HG03342 (cell line): ENCODE results near the gene PTPRE.

Source experiments
- ATAC-seq: cut with Tn5 transposase; IDR thresholded peaks from one replicate; pipeline ENCODE4 v1.9.1; 2021; ENCODE audit warnings: mild to moderate bottlenecking, moderate library complexity; ENCODE audit not compliant: unreplicated experiment

The PTPRE gene

DNA sequence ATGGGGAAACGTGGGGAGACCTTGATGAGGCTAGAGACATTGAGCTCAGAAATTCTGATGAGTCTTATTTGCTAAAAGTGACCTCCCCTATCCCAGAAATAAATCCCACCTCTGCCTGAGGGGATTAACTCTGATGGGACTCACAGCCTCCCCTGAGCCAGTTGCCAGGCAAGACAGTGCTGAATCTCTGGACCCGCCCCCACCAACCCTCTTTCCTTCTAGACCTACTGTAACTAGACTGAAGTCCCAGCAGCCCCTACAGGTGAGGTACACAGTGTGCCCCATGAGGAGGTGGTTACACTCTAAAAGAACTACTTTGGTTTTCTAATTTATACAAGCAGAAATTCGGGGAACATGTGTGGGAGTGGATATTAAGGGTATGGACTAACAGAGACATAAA is 42.9 kb downstream of the PTPRE start:
- ATAC-seq = no peak

- ATAC-seq = no peak
These were observed 45.1 kb downstream of the PTPRE start for GRCh38 chr10:127951861-127952574.

GRCh38 chr10:127952575-127952869 is 45.6 kb downstream of the PTPRE start:
- no peak for ATAC-seq

- no peak for ATAC-seq
These were observed 46.0 kb downstream of the PTPRE start for GRCh38 chr10:127952918-127953317.

- ATAC-seq = no peak
These were observed 47.0 kb downstream of the PTPRE start for GRCh38 chr10:127953876-127954275.

- no peak for ATAC-seq
These were observed 52.5 kb downstream of the PTPRE start for GRCh38 chr10:127959428-127959827.

DNA sequence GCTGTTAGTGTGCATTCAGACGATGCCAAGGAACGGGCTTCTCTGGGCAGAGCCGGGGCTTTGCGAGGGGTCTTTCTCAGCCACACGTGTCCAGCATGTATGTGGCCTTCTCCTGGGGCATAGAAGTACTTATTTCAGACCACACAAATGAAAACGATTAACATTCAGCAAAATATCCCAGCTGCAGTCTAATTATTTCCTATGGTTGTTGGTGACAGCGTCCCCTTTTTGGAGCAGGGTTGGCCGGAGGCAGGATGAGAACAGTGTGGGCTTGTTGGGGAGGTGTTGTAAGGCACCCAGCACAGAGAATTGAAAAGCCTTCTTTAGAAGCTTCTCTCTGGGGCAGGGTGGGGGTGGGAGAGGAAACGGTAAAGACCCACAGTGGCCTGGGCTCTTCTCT is 54.2 kb downstream of the PTPRE start:
- ATAC-seq = no peak

DNA sequence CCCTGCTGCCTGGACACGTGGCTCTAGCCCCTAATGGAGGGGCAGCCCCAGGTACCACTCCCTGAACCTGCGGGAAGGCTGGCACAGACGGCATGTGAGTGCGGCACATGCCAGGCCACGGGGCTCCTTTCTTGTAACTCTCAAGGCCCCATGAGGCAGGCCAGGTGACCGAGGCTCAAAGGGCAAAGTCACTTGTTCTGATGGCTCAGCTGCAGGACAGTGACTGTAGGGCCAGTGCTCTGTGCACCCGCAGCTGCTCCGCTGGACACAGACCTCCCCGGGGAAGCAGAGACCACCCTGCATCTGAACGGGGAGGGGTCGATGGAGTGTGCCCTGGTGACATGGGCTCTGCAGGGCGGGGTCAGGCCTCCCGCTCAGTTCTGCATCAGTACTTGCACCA is 55.3 kb downstream of the PTPRE start:
- no peak for ATAC-seq

DNA sequence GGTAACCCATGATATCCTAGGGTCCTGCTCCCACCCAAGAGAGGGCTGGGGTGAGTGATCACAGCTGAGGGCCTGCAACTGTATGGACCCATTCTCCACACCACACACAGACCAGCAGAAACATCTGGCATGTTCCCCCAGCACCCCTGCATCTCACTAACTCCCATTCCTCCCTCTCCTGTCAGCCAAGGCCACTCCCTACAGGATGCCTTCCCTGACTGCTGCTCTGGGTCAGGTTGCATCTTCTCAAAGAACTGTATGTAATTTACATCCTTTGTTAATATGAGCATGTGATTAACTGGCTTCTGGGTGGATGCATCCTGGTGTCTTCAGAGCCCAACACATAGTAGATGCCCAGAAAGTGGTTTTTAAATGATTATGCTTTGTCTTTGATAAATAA is 56.2 kb downstream of the PTPRE start:
- ATAC-seq = no peak

- ATAC-seq = no peak
These were observed 57.7 kb downstream of the PTPRE start for GRCh38 chr10:127964621-127965020.

DNA sequence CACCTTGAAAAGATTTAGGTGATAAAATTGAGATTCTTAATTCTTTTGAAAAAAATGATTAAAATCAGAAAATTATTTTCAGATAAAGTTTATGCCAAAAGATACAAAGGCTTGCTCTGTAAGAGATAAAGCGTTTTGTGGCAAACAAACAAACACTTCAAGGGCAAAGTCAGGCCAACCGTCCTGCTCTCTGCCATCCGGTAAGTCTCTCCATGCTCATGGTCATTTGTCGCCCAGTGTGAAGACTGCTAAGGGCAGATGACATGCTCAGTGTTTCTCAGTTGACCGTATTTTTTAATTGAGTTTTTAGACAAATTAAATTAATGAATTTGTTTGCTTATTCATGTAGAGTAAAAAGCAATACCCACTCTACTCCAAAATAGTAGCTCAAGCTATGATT is 60.0 kb downstream of the PTPRE start:
- ATAC-seq = no peak

DNA sequence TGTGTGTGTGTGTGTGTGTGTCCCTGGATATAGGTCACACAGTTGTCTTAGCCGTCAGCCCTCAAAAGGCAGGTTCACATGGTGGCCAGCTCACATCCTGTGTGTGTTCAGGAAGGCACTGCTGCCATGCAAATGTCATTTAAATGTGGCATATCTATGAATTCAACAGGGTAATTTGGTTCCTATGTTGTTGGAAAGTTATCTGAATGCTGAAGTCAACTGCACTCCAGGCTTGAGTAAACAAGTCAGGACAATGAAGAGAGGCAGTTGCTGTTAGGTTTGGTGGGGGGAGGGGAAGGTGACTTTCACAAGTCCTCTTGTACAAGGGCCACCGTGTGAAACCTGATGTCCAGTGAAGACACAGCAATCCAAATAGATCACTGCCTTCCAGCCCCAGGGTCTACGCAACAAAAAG is 61.1 kb downstream of the PTPRE start:
- ATAC-seq = no peak

DNA sequence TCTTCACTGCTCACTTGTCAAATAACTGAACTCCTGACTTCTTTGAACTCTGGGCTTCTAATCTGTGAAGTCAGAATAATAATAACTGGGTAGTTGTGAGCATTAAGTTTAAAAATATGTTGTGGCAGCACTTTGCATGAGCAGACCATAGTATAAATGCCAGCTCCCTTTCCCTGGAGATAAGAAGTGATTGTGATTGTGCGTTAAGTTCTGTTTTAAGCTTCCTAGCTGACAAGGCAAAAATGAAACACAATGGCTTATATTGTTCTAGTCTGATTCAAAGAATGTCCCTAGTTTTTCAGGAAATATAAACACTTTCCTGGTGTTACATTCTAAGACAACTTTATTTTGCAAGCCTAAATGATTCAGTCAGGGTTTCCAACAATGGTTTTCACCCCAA is 61.8 kb downstream of the PTPRE start:
- ATAC-seq = no peak

GRCh38 chr10:127971101-127971946 is 64.4 kb downstream of the PTPRE start:
- no peak for ATAC-seq

GRCh38 chr10:127971963-127972615 is 65.2 kb downstream of the PTPRE start:
- ATAC-seq = no peak

DNA sequence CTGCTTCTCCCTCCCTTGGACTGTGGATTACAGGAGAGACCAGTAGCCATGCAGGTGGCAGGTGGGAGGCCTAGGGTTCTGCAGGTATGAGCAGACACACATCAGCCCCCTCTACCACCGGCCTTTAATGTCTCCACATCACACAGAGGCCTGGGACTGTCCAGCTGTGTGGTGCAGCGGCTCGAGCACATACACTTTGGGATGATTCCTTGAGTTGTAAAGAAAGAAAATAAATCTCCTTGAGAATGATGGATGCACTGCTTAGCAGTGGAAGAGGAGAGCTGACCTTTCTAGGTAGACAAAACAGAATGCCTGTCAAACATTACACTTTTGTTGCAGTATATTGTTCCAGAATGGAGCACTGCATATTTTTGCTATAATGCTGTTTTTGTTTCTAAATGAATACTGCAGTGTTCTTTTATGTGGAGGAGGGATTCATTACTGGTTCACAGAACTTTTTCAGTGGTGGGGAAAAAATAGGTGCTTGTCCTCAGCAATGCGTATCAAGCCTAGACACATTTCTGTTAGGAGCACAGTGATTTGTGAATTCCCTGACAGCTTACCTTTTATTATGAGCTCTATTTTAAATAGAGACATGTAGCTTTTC is 66.0 kb downstream of the PTPRE start:
- no peak for ATAC-seq

DNA sequence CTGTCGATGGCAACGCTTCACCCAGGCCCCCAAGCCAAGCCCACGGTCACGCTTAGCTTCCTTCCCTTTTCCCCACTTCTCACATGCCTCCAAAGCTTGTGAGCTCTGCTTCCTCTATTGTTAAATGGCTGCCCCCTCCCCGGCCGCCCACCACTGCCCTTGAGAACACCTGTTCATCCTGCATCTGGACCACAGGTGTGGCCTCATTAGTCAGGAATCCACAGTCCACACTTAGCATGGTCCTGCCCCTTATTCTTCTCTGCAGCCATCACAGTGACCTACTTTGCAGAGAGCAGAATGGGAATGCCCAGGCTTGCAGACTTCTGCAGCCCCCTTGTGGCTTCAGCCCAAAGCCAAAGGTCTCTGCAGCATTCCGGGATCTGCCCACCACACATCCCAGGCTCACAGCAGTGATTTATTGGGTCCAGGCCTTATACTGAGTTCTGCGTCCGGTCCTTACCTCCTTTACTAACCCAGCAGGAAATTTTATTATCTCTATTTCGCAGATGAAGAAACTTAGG is 66.9 kb downstream of the PTPRE start:
- no peak for ATAC-seq

- no peak for ATAC-seq
These were observed 68.0 kb downstream of the PTPRE start for GRCh38 chr10:127974911-127975310.

DNA sequence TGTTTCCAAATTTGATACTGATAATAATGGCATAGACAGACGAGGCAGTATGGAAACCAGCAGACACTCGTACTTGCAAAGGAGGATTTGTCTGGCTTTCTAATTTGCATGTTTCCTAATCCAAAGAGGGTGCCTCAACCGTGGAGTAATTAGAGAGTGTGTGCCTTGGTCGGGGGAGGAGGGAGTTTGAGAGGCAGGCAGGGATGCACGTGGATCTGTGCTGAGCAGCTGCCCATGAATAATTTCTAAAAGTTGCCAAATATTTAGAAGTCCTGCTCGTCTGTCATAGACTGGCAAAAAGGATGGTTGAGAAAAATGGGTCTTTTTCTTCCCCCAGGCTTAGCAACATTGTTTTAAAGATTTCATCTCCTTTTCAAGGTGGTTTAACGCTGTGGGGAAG is 69.4 kb downstream of the PTPRE start:
- ATAC-seq = no peak

DNA sequence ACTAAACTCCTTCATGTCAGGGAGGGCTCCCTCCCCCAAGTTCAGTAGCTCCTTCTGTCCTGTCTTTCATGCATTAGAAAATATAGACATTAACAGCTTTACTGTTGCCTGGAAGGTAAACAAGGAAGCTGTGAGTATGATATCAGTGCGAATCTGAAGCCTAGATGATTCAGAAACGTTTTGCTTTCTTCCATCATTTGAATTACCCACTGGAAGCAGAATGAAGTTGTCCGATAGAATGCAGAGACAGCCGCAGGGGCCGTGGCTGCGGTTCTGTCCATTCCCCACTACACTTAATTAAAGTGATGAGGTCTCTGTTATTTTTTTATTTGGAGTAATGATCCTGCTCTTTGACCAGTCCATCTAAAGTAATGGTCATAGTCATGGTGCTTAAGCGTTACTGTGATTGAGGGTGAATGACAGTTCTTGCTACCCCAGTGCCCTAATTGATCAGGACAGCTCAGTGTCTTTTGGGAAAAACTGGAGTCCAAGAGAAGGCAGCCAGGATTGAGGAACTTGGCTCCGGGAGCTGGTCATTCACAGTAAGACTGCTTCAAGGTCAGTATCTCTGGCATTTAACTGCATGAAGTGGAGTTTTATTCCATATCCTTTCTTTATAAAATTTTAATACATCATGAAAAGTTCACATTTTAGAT is 69.9 kb downstream of the PTPRE start:
- no peak for ATAC-seq
